NT2/D1 (cell line): ENCODE results near the gene GRM7.

Experiments
- SUZ12 ChIP-seq: IDR thresholded peaks from 2 replicates; pipeline ENCODE4 v1.6.1; 2011; ENCODE audit not compliant: insufficient read length, insufficient read depth; ENCODE audit errors: extremely low read depth
- YY1 ChIP-seq: IDR thresholded peaks from 2 replicates; pipeline ENCODE4 v1.6.1; 2011; ENCODE audit not compliant: insufficient read length, insufficient read depth
- ZNF274 ChIP-seq: IDR thresholded peaks from 2 replicates; pipeline ENCODE4 v1.6.1; 2011; ENCODE audit warnings: mild to moderate bottlenecking, low read depth, low read length

DNA sequence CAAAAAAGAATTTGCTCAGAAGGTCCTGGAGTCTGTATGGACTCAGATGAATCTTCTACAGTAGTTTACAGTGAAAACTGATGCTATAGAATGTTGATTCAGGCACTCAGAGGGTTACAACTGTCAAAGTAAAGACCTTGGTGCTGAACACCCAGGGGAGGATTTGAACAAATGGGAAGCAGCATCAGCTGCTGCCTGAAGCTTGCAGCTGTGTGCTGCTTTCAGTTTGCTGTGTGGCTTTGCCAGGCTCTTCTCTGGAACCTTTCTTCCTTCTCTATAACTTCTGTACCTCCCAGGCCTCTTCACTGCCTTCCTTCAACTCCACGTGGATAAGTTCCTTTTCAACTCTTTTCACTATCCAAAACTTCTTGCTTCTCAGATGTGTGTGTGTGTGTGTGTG lies 214.2 kb downstream of the GRM7 start:
- TF ChIP-seq ZNF274 (no peak), YY1 (no peak), SUZ12 (no peak)
